H1 (cell line): ENCODE data around the gene PCDHAC1. TPM values are rescaled to one million over a fixed set of nuclear protein-coding genes. Genes with fewer than 3 reads are reported as not detected.

Experiments used
- CTCF ChIA-PET: fragments of 300-600 bp; sonication (Branson Sonifier 250); formaldehyde crosslinking; loops from one replicate; lab custom pipeline; 2021; ENCODE audit not compliant: partially characterized antibody; lab: Charles Lee
- POLR2A ChIA-PET: fragments of 300-600 bp; sonication (Branson Sonifier 250); formaldehyde crosslinking; loops from one replicate; lab custom pipeline; 2021; ENCODE audit warnings: inconsistent platforms; ENCODE audit not compliant: partially characterized antibody; lab: Charles Lee
- DNase-seq, 2 experiments: peaks; one replicate each; pipeline versions ENCODE4 v3.0.0 to v3.0.0-alpha.2; 2010 to 2022; ENCODE audit warnings: low spot score in 2 of 2, low read depth in 1 of 2, mixed read lengths in 1 of 2
- FAIRE-seq: peaks from 2 replicates; lab custom pipeline; 2011; peaks lifted over from hg19 to GRCh38; lab: Jason Lieb, UNC
- H2AFZ ChIP-seq: 2 replicates; pipeline ENCODE4 v1.8.1; 2012; ENCODE audit warnings: low read length, inconsistent platforms
- H2AK5ac ChIP-seq: 2 replicates; pipeline ENCODE4 v1.6.1; 2013; ENCODE audit warnings: low read depth, low read length
- H2BK120ac ChIP-seq: replicated peaks from 2 replicates; pipeline ENCODE3; 2013; ENCODE audit warnings: low read depth, low read length, inconsistent platforms
- H2BK12ac ChIP-seq: 2 replicates; pipeline ENCODE4 v1.6.1; 2013; ENCODE audit warnings: low read depth, low read length
- H2BK15ac ChIP-seq: 2 replicates; pipeline ENCODE4 v1.6.1; 2013; ENCODE audit warnings: low read length
- H2BK20ac ChIP-seq: 2 replicates; pipeline ENCODE4 v1.6.1; 2013; ENCODE audit warnings: low read length
- H2BK5ac ChIP-seq: 2 replicates; pipeline ENCODE4 v1.6.1; 2013; ENCODE audit warnings: low read depth, low read length
- H3K14ac ChIP-seq: 2 replicates; pipeline ENCODE4 v1.6.1; 2013; ENCODE audit warnings: inconsistent platforms; ENCODE audit not compliant: insufficient read length
- H3K18ac ChIP-seq: 2 replicates; pipeline ENCODE4 v1.6.1; 2013; ENCODE audit warnings: low read length; ENCODE audit errors: extremely low read depth
- H3K23ac ChIP-seq: 2 replicates; pipeline ENCODE4 v1.6.1; 2013; ENCODE audit warnings: inconsistent platforms; ENCODE audit not compliant: insufficient read length
- H3K23me2 ChIP-seq: 2 replicates; pipeline ENCODE4 v1.6.1; 2013; ENCODE audit warnings: low read depth, low read length
- H3K27ac ChIP-seq: 2 replicates; pipeline ENCODE4 v1.6.1; 2011; ENCODE audit warnings: low read depth, low read length, inconsistent platforms
- H3K27me3 ChIP-seq, 4 experiments: replicated peaks in 1 of 4; 1 replicate in 1 of 4; 2 replicates in 3 of 4; pipeline versions ENCODE4 v1.6.1 to v1.8.1; 2011 to 2013; ENCODE audit warnings: low read length in 3 of 4, mild to moderate bottlenecking in 3 of 4, inconsistent platforms in 2 of 4, mixed read lengths in 2 of 4, moderate library complexity in 1 of 4; ENCODE audit not compliant: control insufficient read depth in 3 of 4, insufficient read depth in 3 of 4; ENCODE audit errors: extremely low read depth in 1 of 4
- H3K36me3 ChIP-seq, 4 experiments: 2 replicates each; pipeline versions ENCODE4 v1.6.1 to v1.8.1; 2011 to 2013; ENCODE audit warnings: mild to moderate bottlenecking in 4 of 4, low read length in 3 of 4, moderate library complexity in 2 of 4, control low read depth in 1 of 4, inconsistent platforms in 1 of 4; ENCODE audit not compliant: insufficient read depth in 4 of 4, control insufficient read depth in 2 of 4
- H3K4ac ChIP-seq: replicated peaks from 2 replicates; pipeline ENCODE3; 2013; ENCODE audit warnings: low read length, low read depth, mixed read lengths, inconsistent platforms; ENCODE audit not compliant: insufficient read length
- H3K4me1 ChIP-seq, 4 experiments: replicated peaks in 1 of 4; 1 replicate in 1 of 4; 2 replicates in 3 of 4; pipeline versions ENCODE4 v1.6.1 to v1.8.1; 2011 to 2013; ENCODE audit warnings: low read length in 3 of 4, inconsistent platforms in 2 of 4, mixed read lengths in 1 of 4; ENCODE audit not compliant: insufficient read depth in 4 of 4, control insufficient read depth in 3 of 4
- H3K4me2 ChIP-seq, 2 experiments: 2 replicates each; pipeline versions ENCODE4 v1.6.1 to v1.8.1; 2011 to 2013; ENCODE audit warnings: low read depth in 2 of 2, low read length in 2 of 2, control low read depth in 1 of 2, inconsistent platforms in 1 of 2, mild to moderate bottlenecking in 1 of 2; ENCODE audit not compliant: insufficient read depth in 1 of 2
- H3K4me3 ChIP-seq, 4 experiments: fragments of 200-600, 300-600 bp in 1 of 4; sonication (generic), shearing (Covaris generic), sonication (Bioruptor Twin) in 1 of 4; 2 replicates each; pipeline versions ENCODE4 v1.5.1 to v1.8.1; 2011 to 2016; ENCODE audit warnings: low read length in 4 of 4, low read depth in 3 of 4, control low read depth in 2 of 4, inconsistent platforms in 2 of 4, mild to moderate bottlenecking in 2 of 4, mixed read lengths in 1 of 4, moderate library complexity in 1 of 4; ENCODE audit not compliant: insufficient read depth in 2 of 4; ENCODE audit errors: extremely low read depth in 1 of 4
- H3K56ac ChIP-seq: replicated peaks from 2 replicates; pipeline ENCODE3; 2013; ENCODE audit warnings: low read depth, mild to moderate bottlenecking, mixed read lengths, low read length, inconsistent platforms; ENCODE audit not compliant: insufficient read length
- H3K79me1 ChIP-seq: 2 replicates; pipeline ENCODE4 v1.6.1; 2013; ENCODE audit warnings: low read depth, low read length, control low read depth
- H3K79me2 ChIP-seq, 2 experiments: 2 replicates each; pipeline versions ENCODE4 v1.6.1 to v1.8.1; 2012 to 2013; ENCODE audit warnings: low read length in 2 of 2, mild to moderate bottlenecking in 2 of 2, inconsistent platforms in 1 of 2; ENCODE audit not compliant: insufficient read depth in 2 of 2, control insufficient read depth in 1 of 2
- H3K9ac ChIP-seq, 4 experiments: replicated peaks in 1 of 4; 1 replicate in 1 of 4; 2 replicates in 3 of 4; pipeline versions ENCODE4 v1.6.1 to v1.8.1; 2011 to 2013; ENCODE audit warnings: low read depth in 3 of 4, low read length in 3 of 4, control low read depth in 2 of 4, mild to moderate bottlenecking in 2 of 4, moderate library complexity in 2 of 4, inconsistent platforms in 1 of 4; ENCODE audit errors: extremely low read depth in 1 of 4
- H3K9me3 ChIP-seq, 2 experiments: 2 replicates each; pipeline versions ENCODE4 v1.6.1 to v1.8.1; 2012 to 2013; ENCODE audit warnings: mild to moderate bottlenecking in 2 of 2, moderate library complexity in 2 of 2, control low read depth in 1 of 2, inconsistent platforms in 1 of 2, low read depth in 1 of 2, low read length in 1 of 2, mixed read lengths in 1 of 2; ENCODE audit not compliant: insufficient read depth in 2 of 2
- H4K20me1 ChIP-seq, 2 experiments: replicated peaks in 1 of 2; 2 replicates each; pipeline versions ENCODE3 to v1.8.1; 2011 to 2013; ENCODE audit warnings: inconsistent platforms in 2 of 2, low read length in 2 of 2, mild to moderate bottlenecking in 1 of 2; ENCODE audit not compliant: insufficient read depth in 2 of 2, control insufficient read depth in 1 of 2
- H4K5ac ChIP-seq: 2 replicates; pipeline ENCODE4 v1.6.1; 2013; ENCODE audit warnings: low read length, low read depth, mixed read lengths, inconsistent platforms; ENCODE audit not compliant: insufficient read length
- H4K8ac ChIP-seq: 2 replicates; pipeline ENCODE4 v1.8.0; 2013; ENCODE audit warnings: mild to moderate bottlenecking, moderate library complexity, low read length, inconsistent platforms; ENCODE audit not compliant: insufficient read depth; ENCODE audit errors: extremely low read depth
- H4K91ac ChIP-seq: replicated peaks from 2 replicates; pipeline ENCODE3; 2013; ENCODE audit warnings: low read length, mixed read lengths, inconsistent platforms; ENCODE audit not compliant: insufficient read length
- ATF2 ChIP-seq: IDR thresholded peaks from 2 replicates; pipeline ENCODE4 v1.6.1; 2012; ENCODE audit warnings: low read length, inconsistent platforms
- ATF3 ChIP-seq: IDR thresholded peaks from 2 replicates; pipeline ENCODE4 v1.6.1; 2011; ENCODE audit warnings: low read depth, mild to moderate bottlenecking, low read length; ENCODE audit not compliant: insufficient read depth
- BRCA1 ChIP-seq: IDR thresholded peaks from 2 replicates; pipeline ENCODE4 v1.6.1; 2012; ENCODE audit warnings: low read depth, low read length, improper control_type of control experiment
- KDM4A ChIP-seq: IDR thresholded peaks from one replicate; pipeline ENCODE4 v1.7.1; 2012; ENCODE audit warnings: low read depth, mild to moderate bottlenecking, moderate library complexity, low read length, inconsistent platforms; ENCODE audit not compliant: severe bottlenecking
- NRF1 ChIP-seq: IDR thresholded peaks from 2 replicates; pipeline ENCODE4 v1.6.1; 2011; ENCODE audit warnings: mild to moderate bottlenecking, low read depth, low read length, improper control_type of control experiment
- RNF2 ChIP-seq: fragments of 200-900, 300-1000 bp; sonication (generic); IDR thresholded peaks from 2 replicates; pipeline ENCODE4 v1.7.1; 2016; ENCODE audit warnings: borderline replicate concordance, low read depth, mild to moderate bottlenecking, antibody characterized with exemption, low read length; ENCODE audit not compliant: poor library complexity, severe bottlenecking; ENCODE audit errors: missing control alignments
- SIN3A ChIP-seq, 2 experiments: IDR thresholded peaks in 1 of 2; conservative IDR thresholded peaks in 1 of 2; 2 replicates each; pipeline ENCODE4 v1.6.1; 2011 to 2012; ENCODE audit warnings: low read length in 2 of 2, improper control_type of control experiment in 1 of 2, low read depth in 1 of 2, mild to moderate bottlenecking in 1 of 2
- SIX5 ChIP-seq: IDR thresholded peaks from 2 replicates; pipeline ENCODE4 v1.6.1; 2011; ENCODE audit warnings: mild to moderate bottlenecking, low read depth, low read length
- USF2 ChIP-seq: IDR thresholded peaks from 2 replicates; pipeline ENCODE4 v1.6.1; 2011; ENCODE audit warnings: low read length, improper control_type of control experiment
- YY1 ChIP-seq: IDR thresholded peaks from 2 replicates; pipeline ENCODE4 v1.6.1; 2011; ENCODE audit warnings: low read depth, mild to moderate bottlenecking, low read length
- WGBS, 2 experiments: shearing (Covaris generic) in 1 of 2; methylation state at CpG; one replicate each; pipeline versions ENCODE4 v1.1.6 to v1.1.7; 2013 to 2015; ENCODE audit warnings: low lambda C conversion rate in 2 of 2, mixed read lengths in 2 of 2, inconsistent platforms in 1 of 2, low coverage in 1 of 2, missing lambda C conversion rate in 1 of 2; ENCODE audit not compliant: insufficient replicate concordance in 2 of 2, insufficient coverage in 1 of 2, insufficient read length in 1 of 2; ENCODE audit errors: extremely low coverage in 1 of 2, missing lambda C conversion rate in 1 of 2; 5-methylcytosine and 5-hydroxymethylcytosine counted together
- polyA plus RNA-seq, 7 experiments: library from polyadenylated mRNA; depleted of rRNA in 3 of 7; stranded (reverse) in 5 of 7; unstranded in 2 of 7; fragments of >200 nt in 5 of 7; fragments of 200-250 nt in 2 of 7; gene quantifications; 1 replicate in 5 of 7; 2 replicates in 1 of 7; 4 replicates in 1 of 7; pipeline versions ENCODE4 v1.2.1 to v1.2.3, GENCODE V29; 2011 to 2013; ENCODE audit warnings: missing spikeins in 2 of 7, mixed read lengths in 2 of 7
- total RNA-seq: library from RNA; stranded (reverse); fragmentation: NEBNext Ultra II Directional; extraction: Animal tissue kit (Norgen Biotek cat#: 25700); gene quantifications from 2 replicates; pipeline ENCODE4 v1.2.1, GENCODE V29; 2021

PCDHAC1 gene
- total and polyA plus RNA-seq, 2 of the 8 experiments (the other 6 are each of a cell fraction or from before 2014, with no cell fraction given): 2.2 to 4.5 TPM

GRCh38 chr5:140953234-140953633 is 27.1 kb downstream of the PCDHAC1 start:
- CTCF ChIA-PET: interaction anchor here (0.6 to 1.7 kb wide), 4 partner anchors 13 to 98 kb away, joined by 3 to 8 read pairs (median 4); partner anchors contain the start of genes PCDHA10 and PCDHAC2
- Histone ChIP-seq H4K91ac (no peak overlapping the region), H3K4me1 (no peaks in the 10 kb centered on the region), H2BK20ac (no peak overlapping the region), H2BK120ac (no peak overlapping the region), H3K36me3 (no peaks in the 10 kb centered on the region), H3K4ac (no peak overlapping the region), H3K4me3 (no peak overlapping the region), H3K56ac (no peak overlapping the region), H3K79me2 (no peaks in the 10 kb centered on the region), H3K23me2 (no peaks in the 10 kb centered on the region), H2AK5ac (no peak overlapping the region), H4K20me1 (no peaks in the 10 kb centered on the region), H3K14ac (no peak overlapping the region), H3K27ac (no peak overlapping the region), H2BK15ac (no peak overlapping the region), H4K8ac (no peak overlapping the region), H3K9me3 (no peaks in the 10 kb centered on the region), H3K9ac (no peak overlapping the region), H2BK12ac (no peak overlapping the region), H4K5ac (no peak overlapping the region), H2AFZ (no peak overlapping the region), H2BK5ac (no peak overlapping the region), H3K27me3 (no peaks in the 10 kb centered on the region), H3K23ac (no peak overlapping the region), H3K79me1 (no peaks in the 10 kb centered on the region), H3K4me2 (no peak overlapping the region), H3K18ac (no peak overlapping the region)
- POLR2A ChIA-PET: interaction anchor here (1.1 kb wide), 1 partner anchor 77 kb away, joined by 3 read pairs; no protein-coding TSS in a partner anchor
- FAIRE-seq (no peak), DNase-seq (no peak)
- WGBS, 2 experiments: 64% methylated on average over 2 of the region's 2 CpGs; no CpG with 5 or more reads in 1 of the 2 experiments
- TF ChIP-seq BRCA1 (no peak), KDM4A (no peak), RNF2 (no peak), SIX5 (no peak), ATF2 (no peak), NRF1 (no peak), ATF3 (no peak), YY1 (no peak), USF2 (no peak), SIN3A (conservative IDR thresholded peaks at IDR 0.05 in 1 of 2, IDR thresholded peaks at IDR 0.05 in 1 of 2; ENCODE audit: low read depth in 1 of 2, low read length in 2 of 2) (no peak)
